K562 (cell line): ENCODE measurements around the gene NPC1L1. TPM values are rescaled to one million over a fixed set of nuclear protein-coding genes. Genes with fewer than 3 reads are reported as not detected.

Experiments used
- SP2 ChIP-seq: IDR thresholded peaks from 2 replicates; pipeline ENCODE4 v1.6.1; 2011; ENCODE audit warnings: mild to moderate bottlenecking, low read depth, low read length, moderate library complexity; ENCODE audit not compliant: poor library complexity, severe bottlenecking; ENCODE audit errors: extremely low read depth
- YBX1 ChIP-seq: fragments of 450-650 bp; IDR thresholded peaks from 2 replicates; pipeline ENCODE4 v1.7.1; 2016; ENCODE audit warnings: mild to moderate bottlenecking
- polyA plus RNA-seq, 8 experiments: library from polyadenylated mRNA; depleted of rRNA in 4 of 8; stranded (reverse) in 5 of 8; unstranded in 3 of 8; fragments of >200 nt; fragmentation: Nextera tagmentation in 2 of 8; fragmentation: Illumina TruSeq in 1 of 8; extraction: Ambion mirVana in 2 of 8; extraction: Trizol in 1 of 8; gene quantifications; 2 replicates each; pipeline versions ENCODE4 v1.2.1 to v1.2.3, GENCODE V29; 2011 to 2014; ENCODE audit warnings: inconsistent platforms in 1 of 8, missing spikeins in 1 of 8
- total RNA-seq, 7 experiments: library from RNA; depleted of rRNA in 6 of 7; stranded (reverse); fragments of >200 nt in 6 of 7; fragmentation: Illumina TruSeq in 2 of 7; extraction: Trizol in 2 of 7; gene quantifications; 2 replicates each; pipeline versions ENCODE4 v1.2.1 to v1.2.3, GENCODE V29; 2011 to 2021; ENCODE audit warnings: low replicate concordance in 1 of 7
- TF ChIP-seq, protein P1 (sequence below): sonication (generic); formaldehyde crosslinking; IDR thresholded peaks from 2 replicates; pipeline ENCODE4 v1.4.0; 2020; ENCODE audit warnings: mild to moderate bottlenecking, missing genetic modification reagents
- TF ChIP-seq, protein P2 (sequence below): sonication (generic); formaldehyde crosslinking; IDR thresholded peaks from 2 replicates; pipeline ENCODE4 v1.8.0; 2022; ENCODE audit warnings: mild to moderate bottlenecking, missing genetic modification reagents

The NPC1L1 gene
- total and polyA plus RNA-seq, 9 of the 15 experiments (the other 6 are each of a cell fraction or from before 2014, with no cell fraction given) = 0.01 to 0.18 (median 0.07) TPM; not detected in 4

DNA sequence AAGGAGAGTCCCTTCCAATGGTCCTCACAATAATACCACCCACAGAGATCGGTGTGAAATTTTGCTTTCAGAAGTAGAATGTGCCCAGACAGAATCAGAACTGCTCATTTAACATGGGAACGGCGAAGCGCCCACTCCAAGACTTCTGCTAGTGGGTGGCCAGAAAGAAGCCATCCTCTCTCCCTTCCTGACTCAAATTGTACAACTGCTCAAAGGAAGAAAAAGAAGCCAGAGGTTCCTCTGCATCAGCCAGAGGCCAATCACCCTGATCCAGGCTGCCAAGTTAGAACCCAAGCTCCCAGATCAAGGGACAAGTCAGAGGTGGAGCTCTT lies 73.9 kb downstream of the NPC1L1 start (continued):
- TF ChIP-seq, protein P1, sequence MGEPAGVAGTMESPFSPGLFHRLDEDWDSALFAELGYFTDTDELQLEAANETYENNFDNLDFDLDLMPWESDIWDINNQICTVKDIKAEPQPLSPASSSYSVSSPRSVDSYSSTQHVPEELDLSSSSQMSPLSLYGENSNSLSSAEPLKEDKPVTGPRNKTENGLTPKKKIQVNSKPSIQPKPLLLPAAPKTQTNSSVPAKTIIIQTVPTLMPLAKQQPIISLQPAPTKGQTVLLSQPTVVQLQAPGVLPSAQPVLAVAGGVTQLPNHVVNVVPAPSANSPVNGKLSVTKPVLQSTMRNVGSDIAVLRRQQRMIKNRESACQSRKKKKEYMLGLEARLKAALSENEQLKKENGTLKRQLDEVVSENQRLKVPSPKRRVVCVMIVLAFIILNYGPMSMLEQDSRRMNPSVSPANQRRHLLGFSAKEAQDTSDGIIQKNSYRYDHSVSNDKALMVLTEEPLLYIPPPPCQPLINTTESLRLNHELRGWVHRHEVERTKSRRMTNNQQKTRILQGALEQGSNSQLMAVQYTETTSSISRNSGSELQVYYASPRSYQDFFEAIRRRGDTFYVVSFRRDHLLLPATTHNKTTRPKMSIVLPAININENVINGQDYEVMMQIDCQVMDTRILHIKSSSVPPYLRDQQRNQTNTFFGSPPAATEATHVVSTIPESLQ = no peak
- TF ChIP-seq SP2 (no peak), YBX1 (no peak)
- TF ChIP-seq, protein P2, sequence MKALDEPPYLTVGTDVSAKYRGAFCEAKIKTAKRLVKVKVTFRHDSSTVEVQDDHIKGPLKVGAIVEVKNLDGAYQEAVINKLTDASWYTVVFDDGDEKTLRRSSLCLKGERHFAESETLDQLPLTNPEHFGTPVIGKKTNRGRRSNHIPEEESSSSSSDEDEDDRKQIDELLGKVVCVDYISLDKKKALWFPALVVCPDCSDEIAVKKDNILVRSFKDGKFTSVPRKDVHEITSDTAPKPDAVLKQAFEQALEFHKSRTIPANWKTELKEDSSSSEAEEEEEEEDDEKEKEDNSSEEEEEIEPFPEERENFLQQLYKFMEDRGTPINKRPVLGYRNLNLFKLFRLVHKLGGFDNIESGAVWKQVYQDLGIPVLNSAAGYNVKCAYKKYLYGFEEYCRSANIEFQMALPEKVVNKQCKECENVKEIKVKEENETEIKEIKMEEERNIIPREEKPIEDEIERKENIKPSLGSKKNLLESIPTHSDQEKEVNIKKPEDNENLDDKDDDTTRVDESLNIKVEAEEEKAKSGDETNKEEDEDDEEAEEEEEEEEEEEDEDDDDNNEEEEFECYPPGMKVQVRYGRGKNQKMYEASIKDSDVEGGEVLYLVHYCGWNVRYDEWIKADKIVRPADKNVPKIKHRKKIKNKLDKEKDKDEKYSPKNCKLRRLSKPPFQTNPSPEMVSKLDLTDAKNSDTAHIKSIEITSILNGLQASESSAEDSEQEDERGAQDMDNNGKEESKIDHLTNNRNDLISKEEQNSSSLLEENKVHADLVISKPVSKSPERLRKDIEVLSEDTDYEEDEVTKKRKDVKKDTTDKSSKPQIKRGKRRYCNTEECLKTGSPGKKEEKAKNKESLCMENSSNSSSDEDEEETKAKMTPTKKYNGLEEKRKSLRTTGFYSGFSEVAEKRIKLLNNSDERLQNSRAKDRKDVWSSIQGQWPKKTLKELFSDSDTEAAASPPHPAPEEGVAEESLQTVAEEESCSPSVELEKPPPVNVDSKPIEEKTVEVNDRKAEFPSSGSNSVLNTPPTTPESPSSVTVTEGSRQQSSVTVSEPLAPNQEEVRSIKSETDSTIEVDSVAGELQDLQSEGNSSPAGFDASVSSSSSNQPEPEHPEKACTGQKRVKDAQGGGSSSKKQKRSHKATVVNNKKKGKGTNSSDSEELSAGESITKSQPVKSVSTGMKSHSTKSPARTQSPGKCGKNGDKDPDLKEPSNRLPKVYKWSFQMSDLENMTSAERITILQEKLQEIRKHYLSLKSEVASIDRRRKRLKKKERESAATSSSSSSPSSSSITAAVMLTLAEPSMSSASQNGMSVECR (CRISPR knock-in tag) = no peak
